B cell (primary cell): ENCODE data around the gene FKBP14.

Experiments used
- CTCF ChIP-seq: fragments of 200-600 bp; IDR thresholded peaks from one replicate; pipeline ENCODE4 v1.8.0; 2022; ENCODE audit warnings: antibody characterized with exemption, mild to moderate bottlenecking
- EZH2 ChIP-seq: IDR thresholded peaks from 2 replicates; pipeline ENCODE4 v1.6.1; 2012; ENCODE audit warnings: borderline replicate concordance, low read depth, mild to moderate bottlenecking, moderate library complexity, low read length; ENCODE audit not compliant: insufficient read depth, poor library complexity, severe bottlenecking

GRCh38 chr7:29965030-29965429 lies 61.5 kb downstream of the FKBP14 start:
- TF ChIP-seq EZH2 (no peak), CTCF (no peak)
